Thymus (tissue), 11 donors: ENCODE measurements around the gene SYCE3. TPM values are rescaled to one million over a fixed set of nuclear protein-coding genes. Genes with fewer than 3 reads are reported as not detected.
"Not testable (repeated sequence)": the region's sequence is repeated elsewhere in the genome, so short reads cannot be mapped to it uniquely, and the experiment has no call there.

ENCODE experiments used
- DNase-seq, 9 donors: peaks; one replicate each; pipeline ENCODE4 v3.0.0-alpha.2; 2013; ENCODE audit warnings: low spot score in 9 of 9, low read depth in 6 of 9, missing footprints in 1 of 9
- H3K27ac ChIP-seq, 2 donors: one replicate each; pipeline ENCODE4 v1.5.1; 2013; ENCODE audit warnings: control low read depth in 1 of 2, low read depth in 1 of 2, low read length in 1 of 2, mild to moderate bottlenecking in 1 of 2, moderate library complexity in 1 of 2
- H3K27me3 ChIP-seq, 2 donors: one replicate each; pipeline ENCODE4 v1.5.1; 2013; ENCODE audit warnings: low read length in 1 of 2; ENCODE audit not compliant: control insufficient read depth in 2 of 2, insufficient read depth in 1 of 2
- H3K36me3 ChIP-seq, 2 donors: one replicate each; pipeline ENCODE4 v1.5.1; 2013; ENCODE audit warnings: low read length in 1 of 2, mild to moderate bottlenecking in 1 of 2, moderate library complexity in 1 of 2; ENCODE audit not compliant: control insufficient read depth in 2 of 2, insufficient read depth in 2 of 2
- H3K4me1 ChIP-seq, 2 donors: one replicate each; pipeline ENCODE4 v1.5.1; 2013; ENCODE audit warnings: low read length in 2 of 2; ENCODE audit not compliant: control insufficient read depth in 2 of 2, insufficient read depth in 2 of 2
- H3K4me3 ChIP-seq, 2 donors: one replicate each; pipeline ENCODE4 v1.5.1; 2013; ENCODE audit warnings: low read length in 2 of 2, control low read depth in 1 of 2, mild to moderate bottlenecking in 1 of 2
- H3K9me3 ChIP-seq, 2 donors: one replicate each; pipeline ENCODE4 v1.5.1; 2013; ENCODE audit warnings: low read length in 1 of 2, mild to moderate bottlenecking in 1 of 2; ENCODE audit not compliant: control insufficient read depth in 2 of 2, insufficient read depth in 1 of 2
- WGBS: extraction: QIAGEN DNeasy Blood & Tissue Kit; methylation state at CpG from one replicate; pipeline ENCODE4 v1.1.7; 2013; 5-methylcytosine and 5-hydroxymethylcytosine counted together
- polyA plus RNA-seq: library from polyadenylated mRNA; stranded (reverse); fragments of 200-250 nt; gene quantifications from one replicate; pipeline ENCODE4 v1.2.3, GENCODE V29; 2013
- total RNA-seq: library from RNA; stranded (reverse); fragments of 120-200 nt; gene quantifications from one replicate; pipeline ENCODE4 v1.2.4, GENCODE V29; 2013
- donor health status: healthy.

Gene SYCE3
- total and polyA plus RNA-seq, 2 donors: 0.19 to 1.1 TPM

GRCh38 chr22:50522806-50523438, 39.8 kb downstream of the SYCE3 start:
- Histone ChIP-seq H3K27me3 (peaks cover 4 to 16% of the 10 kb centered on the region in 2 donors), H3K4me1 (peaks cover 16 to 18% of the 10 kb centered on the region in 2 donors)

DNA sequence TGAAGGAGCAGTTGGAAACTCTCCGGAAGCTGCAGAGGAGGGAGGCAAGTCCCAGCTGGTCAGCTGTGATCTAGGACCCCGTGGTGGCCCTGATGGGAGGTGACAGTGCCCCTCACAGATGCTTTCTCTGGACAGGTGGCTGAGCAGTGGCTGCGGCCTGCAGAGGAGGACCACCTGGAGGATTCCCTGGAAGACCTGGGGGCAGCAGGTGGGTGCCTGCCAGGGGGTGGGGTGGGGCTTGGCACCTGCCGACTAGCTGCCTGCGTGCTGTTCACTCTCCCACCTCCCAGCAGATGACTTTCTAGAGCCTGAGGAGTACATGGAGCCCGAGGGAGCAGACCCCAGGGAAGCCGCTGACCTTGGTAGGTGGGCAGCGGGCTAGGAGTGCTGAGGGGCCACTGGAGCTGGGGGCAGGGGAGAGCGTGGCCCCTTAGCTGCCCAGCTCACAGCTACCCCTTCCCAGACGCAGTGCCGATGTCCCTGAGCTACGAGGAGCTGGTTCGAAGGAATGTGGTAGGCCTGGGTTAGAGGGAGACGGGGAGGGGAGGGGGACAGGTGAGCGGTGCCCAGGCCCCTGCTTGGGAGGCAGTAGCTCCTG, 40.4 kb downstream of the SYCE3 start:
- Histone ChIP-seq H3K4me3 (no peak overlapping the region), H3K36me3 (peaks cover 61% of the 10 kb centered on the region in 2 donors), H3K9me3 (no peaks in the 10 kb centered on the region), H3K27me3 (peaks cover 2 to 10% of the 10 kb centered on the region in 2 donors), H3K27ac (no peak overlapping the region), H3K4me1 (peaks cover 16 to 18% of the 10 kb centered on the region in 2 donors)
- WGBS: 94% methylated on average over 15 of the region's 15 CpGs
- no peak for DNase-seq

More at GRCh38 chr22:50522806-50523438, 39.8 kb downstream of the SYCE3 start:
- WGBS: 96% methylated on average over 22 of the region's 22 CpGs
- DNase-seq: no peak
- H3K27ac ChIP-seq: no peak overlapping the region
- peaks cover 55 to 56% of the 10 kb centered on the region in 2 donors for H3K36me3 ChIP-seq
- no peaks in the 10 kb centered on the region for H3K9me3 ChIP-seq
- no peak overlapping the region for H3K4me3 ChIP-seq

DNA sequence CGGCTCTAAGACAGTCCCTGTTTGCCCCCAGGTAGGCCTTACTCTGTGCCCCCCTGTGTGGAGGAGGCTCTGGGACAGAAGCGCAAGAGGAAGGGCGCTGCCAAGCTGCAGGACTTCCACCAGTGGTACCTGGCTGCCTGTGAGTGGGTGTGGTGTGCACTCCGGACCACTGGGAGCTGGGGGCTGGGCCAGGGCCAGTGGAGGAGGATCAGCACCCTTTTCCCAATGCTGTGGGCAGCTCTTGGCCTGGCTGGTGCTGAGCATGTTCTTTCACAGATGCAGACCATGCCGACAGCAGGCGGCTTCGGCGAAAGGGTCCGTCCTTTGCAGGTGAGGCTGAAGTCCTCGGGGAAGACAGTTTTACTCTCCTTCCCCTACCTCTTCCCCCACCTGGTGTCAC, 41.0 kb downstream of the SYCE3 start:
- Histone ChIP-seq H3K36me3 (peaks cover 67% of the 10 kb centered on the region in 2 donors), H3K4me3 (no peak overlapping the region), H3K27me3 (peaks cover 0 to 4% of the 10 kb centered on the region in 2 donors), H3K4me1 (peaks cover 13 to 15% of the 10 kb centered on the region in 2 donors), H3K27ac (no peak overlapping the region), H3K9me3 (no peaks in the 10 kb centered on the region)
- 97% methylated on average over 10 of the region's 10 CpGs for WGBS
- DNase-seq: no peak

- 96% methylated on average over 13 of the region's 13 CpGs for WGBS
- H3K4me1 ChIP-seq: peaks cover 10 to 12% of the 10 kb centered on the region in 2 donors
- H3K9me3 ChIP-seq: no peaks in the 10 kb centered on the region
- H3K27me3 ChIP-seq: no peaks in the 10 kb centered on the region
- peaks cover 75% of the 10 kb centered on the region in 2 donors for H3K36me3 ChIP-seq
- no peak overlapping the region for H3K27ac ChIP-seq
- DNase-seq: no peak
- no peak overlapping the region for H3K4me3 ChIP-seq
Measured at GRCh38 chr22:50520826-50521453, 41.8 kb downstream of the SYCE3 start.

- not testable (repeated sequence) for DNase-seq, H3K27ac ChIP-seq, H3K27me3 ChIP-seq, H3K9me3 ChIP-seq, H3K4me3 ChIP-seq
- 99% methylated on average over 8 of the region's 8 CpGs for WGBS
- peaks cover 78 to 79% of the 10 kb centered on the region in 2 donors for H3K36me3 ChIP-seq
- H3K4me1 ChIP-seq: peaks cover 10 to 12% of the 10 kb centered on the region in 2 donors
Measured at GRCh38 chr22:50520184-50520583, 42.5 kb downstream of the SYCE3 start.

DNA sequence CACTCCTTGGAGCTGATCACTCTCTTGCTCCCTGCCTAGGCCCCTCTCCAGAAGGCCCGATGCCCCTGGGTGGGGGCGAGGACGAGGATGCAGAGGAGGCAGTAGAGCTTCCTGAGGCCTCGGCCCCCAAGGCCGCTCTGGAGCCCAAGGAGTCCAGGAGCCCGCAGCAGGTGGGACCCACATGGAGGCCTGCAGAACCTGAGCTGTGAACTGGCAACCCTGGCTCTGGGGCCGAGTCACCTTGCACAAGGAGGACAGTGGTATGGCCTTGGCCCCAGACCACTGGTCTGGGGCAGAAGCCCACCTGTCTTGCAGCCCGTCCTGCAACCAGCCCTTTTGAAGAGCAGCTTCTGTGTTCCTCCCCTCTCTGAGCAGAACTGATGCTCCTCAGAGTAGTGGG, 43.6 kb downstream of the SYCE3 start:
- Histone ChIP-seq H3K9me3 (no peaks in the 10 kb centered on the region), H3K27me3 (no peaks in the 10 kb centered on the region), H3K27ac (no peak overlapping the region), H3K4me1 (peaks cover 0 to 4% of the 10 kb centered on the region in 2 donors), H3K4me3 (no peak overlapping the region), H3K36me3 (peaks cover 76 to 87% of the 10 kb centered on the region in 2 donors)
- DNase-seq: no peak
- WGBS: 98% methylated on average over 8 of the region's 8 CpGs

GRCh38 chr22:50518606-50519005, 44.1 kb downstream of the SYCE3 start:
- no peaks in the 10 kb centered on the region for H3K27me3 ChIP-seq
- no peak overlapping the region for H3K27ac ChIP-seq
- no peak overlapping the region for H3K4me3 ChIP-seq
- H3K4me1 ChIP-seq: no peaks in the 10 kb centered on the region
- DNase-seq: no peak
- H3K9me3 ChIP-seq: no peaks in the 10 kb centered on the region
- 98% methylated on average over 7 of the region's 7 CpGs for WGBS
- H3K36me3 ChIP-seq: peaks cover 71 to 83% of the 10 kb centered on the region in 2 donors

DNA sequence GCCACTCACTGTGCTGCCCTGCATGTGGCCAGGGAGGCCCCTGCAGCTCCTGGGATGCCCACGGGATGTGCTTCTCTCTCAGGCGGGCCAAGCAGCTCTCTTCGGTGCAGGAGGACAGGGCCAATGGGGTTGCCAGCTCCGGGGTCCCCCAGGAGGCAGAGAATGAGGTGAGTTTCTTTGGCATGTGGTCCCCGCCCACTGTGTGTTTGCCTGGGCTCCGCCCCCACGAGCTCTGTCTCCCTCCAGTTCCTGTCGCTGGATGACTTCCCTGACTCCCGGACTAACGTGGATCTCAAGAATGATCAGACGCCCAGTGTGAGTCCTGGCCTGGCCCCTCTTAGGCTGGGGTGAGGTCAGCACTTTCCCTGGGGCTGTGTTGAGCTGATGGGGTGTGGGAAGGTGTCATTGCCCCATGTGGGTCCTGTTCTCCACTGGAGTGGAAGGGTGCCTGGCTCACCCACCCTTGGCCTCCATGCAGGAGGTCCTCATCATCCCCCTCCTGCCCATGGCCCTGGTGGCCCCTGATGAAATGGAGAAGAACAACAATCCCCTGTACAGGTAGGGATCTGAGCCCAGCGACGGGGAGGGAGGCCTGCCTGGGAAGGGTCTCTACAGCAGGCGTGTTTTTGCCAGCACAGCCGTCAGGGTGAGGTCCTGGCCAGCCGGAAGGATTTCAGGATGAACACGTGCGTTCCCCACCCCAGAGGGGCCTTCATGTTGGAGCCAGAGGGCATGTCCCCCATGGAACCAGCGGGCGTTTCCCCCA, 45.0 kb downstream of the SYCE3 start:
- H3K27ac ChIP-seq: no peak overlapping the region
- WGBS: 98% methylated on average over 20 of the region's 20 CpGs
- H3K9me3 ChIP-seq: no peaks in the 10 kb centered on the region
- no peak for DNase-seq
- peaks cover 61 to 73% of the 10 kb centered on the region in 2 donors for H3K36me3 ChIP-seq
- no peaks in the 10 kb centered on the region for H3K4me1 ChIP-seq
- H3K27me3 ChIP-seq: no peaks in the 10 kb centered on the region
- H3K4me3 ChIP-seq: no peak overlapping the region

GRCh38 chr22:50516891-50517290, 45.8 kb downstream of the SYCE3 start:
- no peak for DNase-seq
- Histone ChIP-seq H3K27me3 (no peaks in the 10 kb centered on the region), H3K27ac (no peak overlapping the region), H3K36me3 (peaks cover 59 to 65% of the 10 kb centered on the region in 2 donors), H3K4me1 (no peaks in the 10 kb centered on the region), H3K4me3 (no peak overlapping the region), H3K9me3 (no peaks in the 10 kb centered on the region)
- 91% methylated on average over 16 of the region's 16 CpGs for WGBS
